T-helper 17 cell (primary cell): ENCODE measurements around the gene NTNG2. TPM values are rescaled to one million over a fixed set of nuclear protein-coding genes. Genes with fewer than 3 reads are reported as not detected.

ENCODE experiments used
- ATAC-seq: fragments of 150-1000 bp; cut with Tn5 transposase; 2 replicates; pipeline ENCODE4 v1.10.0; 2021; ENCODE audit warnings: mild to moderate bottlenecking, moderate library complexity
- DNase-seq, 3 donors: peaks; one replicate each; pipeline versions ENCODE4 v3.0.0 to v3.0.0-alpha.2; 2020 to 2021
- H3K9me3 ChIP-seq: one replicate; pipeline ENCODE4 v1.7.0; 2013; ENCODE audit warnings: low read length, mild to moderate bottlenecking; ENCODE audit not compliant: control insufficient read depth, poor library complexity, severe bottlenecking
- H3K27ac Mint-ChIP-seq: one replicate; pipeline ENCODE4 v1.8.0; 2022; ENCODE audit warnings: mild to moderate bottlenecking, moderate library complexity, mixed read lengths
- H3K27me3 Mint-ChIP-seq: one replicate; pipeline ENCODE4 v1.8.0; 2022; ENCODE audit warnings: mixed read lengths
- H3K36me3 Mint-ChIP-seq: one replicate; pipeline ENCODE4 v1.8.0; 2022; ENCODE audit warnings: low read depth, mixed read lengths
- H3K4me1 Mint-ChIP-seq: one replicate; pipeline ENCODE4 v1.8.0; 2022; ENCODE audit warnings: mild to moderate bottlenecking, mixed read lengths
- H3K4me3 Mint-ChIP-seq: one replicate; pipeline ENCODE4 v1.8.0; 2022; ENCODE audit warnings: mild to moderate bottlenecking, moderate library complexity, mixed read lengths
- total RNA-seq, 4 donors: library from RNA in 2 of 4; stranded (reverse) in 2 of 4; gene quantifications; one replicate each; pipeline ENCODE4 v1.2.3 and lab custom pipeline; 2022 to 2026

The NTNG2 gene
- total RNA-seq, 2 donors from 2014 or later: 3.3 to 3.6 TPM

- Mint-ChIP-seq H3K27ac (no peak overlapping the region), H3K27me3 (peaks cover 38% of the 10 kb centered on the region), H3K36me3 (peaks cover 5% of the 10 kb centered on the region), H3K4me3 (no peak overlapping the region), H3K4me1 (peaks cover 5% of the 10 kb centered on the region)
- H3K9me3 ChIP-seq: no peaks in the 10 kb centered on the region
- no peak for DNase-seq
- no peak for ATAC-seq
These were observed 46.2 kb downstream of the NTNG2 start for GRCh38 chr9:132207839-132208615.

- DNase-seq (no peak), ATAC-seq (no peak)
- Mint-ChIP-seq H3K36me3 (peaks cover 5% of the 10 kb centered on the region), H3K27ac (no peak overlapping the region), H3K27me3 (peaks cover 32% of the 10 kb centered on the region), H3K4me3 (no peak overlapping the region), H3K4me1 (peaks cover 5% of the 10 kb centered on the region)
- H3K9me3 ChIP-seq: no peaks in the 10 kb centered on the region
These were observed 47.4 kb downstream of the NTNG2 start for GRCh38 chr9:132209228-132209627.

- peaks cover 32% of the 10 kb centered on the region for H3K27me3 Mint-ChIP-seq
- peaks cover 5% of the 10 kb centered on the region for H3K36me3 Mint-ChIP-seq
- ATAC-seq: no peak
- DNase-seq: no peak
- H3K27ac Mint-ChIP-seq: no peak overlapping the region
- no peaks in the 10 kb centered on the region for H3K9me3 ChIP-seq
- H3K4me3 Mint-ChIP-seq: no peak overlapping the region
- peaks cover 5% of the 10 kb centered on the region for H3K4me1 Mint-ChIP-seq
These were observed 48.8 kb downstream of the NTNG2 start for GRCh38 chr9:132210472-132211145.

GRCh38 chr9:132211570-132211969 lies 49.7 kb downstream of the NTNG2 start:
- H3K9me3 ChIP-seq: no peaks in the 10 kb centered on the region
- Mint-ChIP-seq H3K4me3 (no peak overlapping the region), H3K4me1 (peaks cover 5% of the 10 kb centered on the region), H3K27me3 (peaks cover 36% of the 10 kb centered on the region), H3K27ac (no peak overlapping the region), H3K36me3 (peaks cover 5% of the 10 kb centered on the region)
- no peak for ATAC-seq
- no peak for DNase-seq

- DNase-seq (no peak), ATAC-seq (no peak)
- Mint-ChIP-seq H3K4me1 (peaks cover 2% of the 10 kb centered on the region), H3K27me3 (peaks cover 15% of the 10 kb centered on the region), H3K36me3 (peaks cover 3% of the 10 kb centered on the region), H3K27ac (no peak overlapping the region), H3K4me3 (no peak overlapping the region)
- no peaks in the 10 kb centered on the region for H3K9me3 ChIP-seq
These were observed 52.3 kb downstream of the NTNG2 start for GRCh38 chr9:132214027-132214622.

- Mint-ChIP-seq H3K4me1 (peaks cover 2% of the 10 kb centered on the region), H3K27me3 (peaks cover 20% of the 10 kb centered on the region), H3K36me3 (peaks cover 3% of the 10 kb centered on the region), H3K4me3 (no peak overlapping the region), H3K27ac (no peak overlapping the region)
- H3K9me3 ChIP-seq: no peaks in the 10 kb centered on the region
- ATAC-seq: no peak
- DNase-seq: no peak
These were observed 55.2 kb downstream of the NTNG2 start for GRCh38 chr9:132216861-132217619.

- Mint-ChIP-seq H3K27me3 (peaks cover 25% of the 10 kb centered on the region), H3K4me1 (peaks cover under 1% of the 10 kb centered on the region), H3K27ac (no peak overlapping the region), H3K36me3 (no peaks in the 10 kb centered on the region), H3K4me3 (no peak overlapping the region)
- no peak for ATAC-seq
- DNase-seq: no peak
- H3K9me3 ChIP-seq: no peaks in the 10 kb centered on the region
These were observed 56.4 kb downstream of the NTNG2 start for GRCh38 chr9:132218208-132218607.

- Mint-ChIP-seq H3K36me3 (peaks cover under 1% of the 10 kb centered on the region), H3K4me1 (peaks cover 2% of the 10 kb centered on the region), H3K27ac (no peak overlapping the region), H3K27me3 (peaks cover 27% of the 10 kb centered on the region), H3K4me3 (no peak overlapping the region)
- ATAC-seq (no peak), DNase-seq (no peak)
- no peaks in the 10 kb centered on the region for H3K9me3 ChIP-seq
These were observed 60.1 kb downstream of the NTNG2 start for GRCh38 chr9:132221941-132222340.

GRCh38 chr9:132224645-132225044 lies 62.8 kb downstream of the NTNG2 start:
- no peaks in the 10 kb centered on the region for H3K9me3 ChIP-seq
- H3K27me3 Mint-ChIP-seq: peaks cover 42% of the 10 kb centered on the region
- no peak overlapping the region for H3K4me3 Mint-ChIP-seq
- H3K27ac Mint-ChIP-seq: no peak overlapping the region
- no peak for DNase-seq
- H3K4me1 Mint-ChIP-seq: peaks cover 2% of the 10 kb centered on the region
- no peak for ATAC-seq
- peaks cover 2% of the 10 kb centered on the region for H3K36me3 Mint-ChIP-seq

GRCh38 chr9:132226571-132227430 lies 64.9 kb downstream of the NTNG2 start:
- no peaks in the 10 kb centered on the region for H3K9me3 ChIP-seq
- Mint-ChIP-seq H3K36me3 (peaks cover 2% of the 10 kb centered on the region), H3K4me1 (peaks cover 2% of the 10 kb centered on the region), H3K27ac (peak overlapping the region; percentile 60), H3K4me3 (no peak overlapping the region), H3K27me3 (peaks cover 39% of the 10 kb centered on the region)
- DNase-seq (no peak), ATAC-seq (no peak)

GRCh38 chr9:132228062-132228461 lies 66.2 kb downstream of the NTNG2 start:
- H3K4me1 Mint-ChIP-seq: peaks cover 2% of the 10 kb centered on the region
- no peak overlapping the region for H3K27ac Mint-ChIP-seq
- no peaks in the 10 kb centered on the region for H3K9me3 ChIP-seq
- peaks cover 27% of the 10 kb centered on the region for H3K27me3 Mint-ChIP-seq
- peaks cover 2% of the 10 kb centered on the region for H3K36me3 Mint-ChIP-seq
- ATAC-seq: no peak
- DNase-seq: no peak
- no peak overlapping the region for H3K4me3 Mint-ChIP-seq

- peaks cover 2% of the 10 kb centered on the region for H3K36me3 Mint-ChIP-seq
- no peak overlapping the region for H3K4me3 Mint-ChIP-seq
- peaks cover 2% of the 10 kb centered on the region for H3K4me1 Mint-ChIP-seq
- no peak for DNase-seq
- no peaks in the 10 kb centered on the region for H3K9me3 ChIP-seq
- peaks cover 27% of the 10 kb centered on the region for H3K27me3 Mint-ChIP-seq
- H3K27ac Mint-ChIP-seq: no peak overlapping the region
- no peak for ATAC-seq
These were observed 68.7 kb downstream of the NTNG2 start for GRCh38 chr9:132230605-132231004.
